K562 (cell line): ENCODE measurements around the gene ZNF785. TPM values are rescaled to one million over a fixed set of nuclear protein-coding genes. Genes with fewer than 3 reads are reported as not detected.
A peak's percentile ranks its signal among the peaks of the same experiment; 100 is the strongest.

Source experiments
- ATAC-seq: fragments of 200-7000 bp; cut with Tn5 transposase; 3 replicates; pipeline ENCODE4 v1.9.1; 2020; ENCODE audit warnings: moderate library complexity
- BruUV-seq: library from RNA; stranded (reverse); fragments of 400-500 nt; replicated peaks from 2 replicates; lab custom pipeline; 2021; lab: Mats Ljungman, UMichigan
- CTCF ChIA-PET: fragments of 300-600 bp; formaldehyde crosslinking; extraction: SDS; loops from one replicate; lab custom pipeline; 2021; ENCODE audit warnings: low intra/inter-chr PET ratio; lab: Yijun Ruan, JAX
- POLR2A ChIA-PET: fragments of 300-600, 350-650 bp; sonication (Branson Sonifier 250); formaldehyde crosslinking; extraction: SDS; loops from one replicate; lab custom pipeline; 2021; ENCODE audit warnings: antibody characterized with exemption, inconsistent platforms; lab: Yijun Ruan, JAX
- DNase-seq, 4 experiments: peaks; one replicate each; pipeline versions ENCODE4 v3.0.0 to v3.0.0-alpha.2; 2011 to 2018; ENCODE audit warnings: low spot score in 3 of 4, mixed read lengths in 3 of 4; ENCODE audit errors: extremely low read depth in 1 of 4
- FAIRE-seq: peaks from 2 replicates; lab custom pipeline; 2011; peaks lifted over from hg19 to GRCh38; lab: Jason Lieb, UNC
- H2AFZ ChIP-seq: 2 replicates; pipeline ENCODE4 v1.6.0; 2011; ENCODE audit warnings: low read depth, low read length, control low read depth, inconsistent platforms
- H3K27ac ChIP-seq: fragments of 200-600 bp; 3 replicates; pipeline ENCODE4 v1.8.0; 2011; ENCODE audit warnings: low read depth, mild to moderate bottlenecking, control low read depth, inconsistent platforms, low read length, moderate library complexity, mixed read lengths; ENCODE audit errors: extremely low read depth
- H3K27me3 ChIP-seq, 2 experiments: fragments of 300-600 bp in 1 of 2; 2 replicates in 1 of 2; 3 replicates in 1 of 2; pipeline versions ENCODE4 v1.6.0 to v1.8.0; 2011; ENCODE audit warnings: inconsistent platforms in 2 of 2, low read length in 2 of 2, mild to moderate bottlenecking in 1 of 2, mixed read lengths in 1 of 2, moderate library complexity in 1 of 2; ENCODE audit not compliant: control insufficient read depth in 2 of 2, insufficient read depth in 2 of 2
- H3K36me3 ChIP-seq: fragments of 300-600 bp; 3 replicates; pipeline ENCODE4 v1.8.0; 2011; ENCODE audit warnings: mild to moderate bottlenecking, low read length, inconsistent platforms; ENCODE audit not compliant: control insufficient read depth, insufficient read depth
- H3K4me1 ChIP-seq, 2 experiments: fragments of 200-600 bp in 1 of 2; replicated peaks in 1 of 2; 2 replicates in 1 of 2; 3 replicates in 1 of 2; pipeline versions ENCODE4 v1.5.1 to v1.8.0; 2011; ENCODE audit warnings: inconsistent platforms in 2 of 2, low read length in 2 of 2, mild to moderate bottlenecking in 1 of 2, mixed read lengths in 1 of 2, moderate library complexity in 1 of 2; ENCODE audit not compliant: control insufficient read depth in 2 of 2, insufficient read depth in 2 of 2
- H3K4me2 ChIP-seq: 2 replicates; pipeline ENCODE4 v1.6.1; 2011; ENCODE audit warnings: low read length, control low read depth, inconsistent platforms, mixed read lengths; ENCODE audit not compliant: insufficient read depth
- H3K4me3 ChIP-seq: fragments of 200-600 bp; sonication (generic), shearing (Covaris generic); 2 replicates; pipeline ENCODE4 v1.5.1; 2016; ENCODE audit warnings: control low read depth, inconsistent platforms
- H3K79me2 ChIP-seq: fragments of 200-600 bp; 3 replicates; pipeline ENCODE4 v1.8.0; 2011; ENCODE audit warnings: low read length, inconsistent platforms; ENCODE audit not compliant: control insufficient read depth, insufficient read depth
- H3K9ac ChIP-seq, 2 experiments: 2 replicates each; pipeline versions ENCODE4 v1.6.0 to v1.6.1; 2011; ENCODE audit warnings: low read depth in 2 of 2, low read length in 2 of 2, control low read depth in 1 of 2, inconsistent platforms in 1 of 2, mild to moderate bottlenecking in 1 of 2, mixed read lengths in 1 of 2; ENCODE audit not compliant: insufficient read depth in 1 of 2
- H3K9me1 ChIP-seq: one replicate; pipeline ENCODE4 v1.6.0; 2011; ENCODE audit warnings: inconsistent platforms, mild to moderate bottlenecking, low read length, moderate library complexity; ENCODE audit not compliant: control insufficient read depth, insufficient read depth
- H3K9me3 ChIP-seq: replicated peaks from 2 replicates; pipeline ENCODE4 v1.5.1; 2011; ENCODE audit warnings: low read depth, low read length, inconsistent platforms; ENCODE audit not compliant: control insufficient read depth, insufficient read depth
- H4K20me1 ChIP-seq: replicated peaks from 2 replicates; pipeline ENCODE4 v1.6.1; 2011; ENCODE audit warnings: low read length, inconsistent platforms, mixed read lengths; ENCODE audit not compliant: control insufficient read depth, insufficient read depth
- RBM25 ChIP-seq: fragments of 200-400 bp; formaldehyde crosslinking; IDR thresholded peaks from 2 replicates; pipeline ENCODE4 v1.6.1; 2018; ENCODE audit warnings: low read length, low read depth, moderate library complexity; ENCODE audit not compliant: severe bottlenecking
- ZNF121 ChIP-seq: sonication (generic); formaldehyde crosslinking; conservative IDR thresholded peaks from 2 replicates; pipeline ENCODE4 v1.8.0; 2022; ENCODE audit warnings: missing genetic modification reagents
- ZNF347 ChIP-seq: fragments of 450-650 bp; formaldehyde crosslinking; IDR thresholded peaks from 2 replicates; pipeline ENCODE4 v1.4.0; 2020; ENCODE audit warnings: low read depth, mild to moderate bottlenecking, moderate library complexity
- ZNF695 ChIP-seq: fragments of 450-650 bp; formaldehyde crosslinking; IDR thresholded peaks from 2 replicates; pipeline ENCODE4 v1.4.0; 2020; ENCODE audit warnings: mild to moderate bottlenecking, moderate library complexity
- WGBS: fragments of 100-300 bp; shearing (Covaris generic); methylation state at CpG from one replicate; pipeline ENCODE4 v1.1.6; 2016; ENCODE audit warnings: low coverage, mixed read lengths; ENCODE audit not compliant: insufficient coverage; ENCODE audit errors: missing lambda C conversion rate; 5-methylcytosine and 5-hydroxymethylcytosine counted together
- in situ Hi-C: fragments of 300-500 bp; cut with MboI; formaldehyde crosslinking; loops from 4 replicates; pipeline ENCODE4 v1.15.0; 2018; ENCODE audit warnings: inconsistent platforms, mixed read lengths
- intact Hi-C: fragments of 100-400 bp; cut with micrococcal nuclease; formaldehyde crosslinking; loops from 2 replicates; pipeline ENCODE4 v1.14.2; 2022
- polyA plus RNA-seq, 8 experiments: library from polyadenylated mRNA; depleted of rRNA in 4 of 8; stranded (reverse) in 5 of 8; unstranded in 3 of 8; fragments of >200 nt; fragmentation: Nextera tagmentation in 2 of 8; fragmentation: Illumina TruSeq in 1 of 8; extraction: Ambion mirVana in 2 of 8; extraction: Trizol in 1 of 8; gene quantifications; 2 replicates each; pipeline versions ENCODE4 v1.2.1 to v1.2.3, GENCODE V29; 2011 to 2014; ENCODE audit warnings: inconsistent platforms in 1 of 8, missing spikeins in 1 of 8
- total RNA-seq, 7 experiments: library from RNA; depleted of rRNA in 6 of 7; stranded (reverse); fragments of >200 nt in 6 of 7; fragmentation: Illumina TruSeq in 2 of 7; extraction: Trizol in 2 of 7; gene quantifications; 2 replicates each; pipeline versions ENCODE4 v1.2.1 to v1.2.3, GENCODE V29; 2011 to 2021; ENCODE audit warnings: low replicate concordance in 1 of 7
- TF ChIP-seq, protein P1 (sequence below): IDR thresholded peaks from 2 replicates; pipeline ENCODE4 v1.6.1; 2011; ENCODE audit warnings: borderline replicate concordance, low read depth, mild to moderate bottlenecking, moderate library complexity, low read length; ENCODE audit not compliant: insufficient read depth, poor library complexity, severe bottlenecking

ZNF785 gene
- total and polyA plus RNA-seq, 9 of the 15 experiments (the other 6 are each of a cell fraction or from before 2014, with no cell fraction given), result 0.64 to 11.0 (median 6.4) TPM

- Histone ChIP-seq H3K27me3 (no peaks in the 10 kb centered on the region), H3K9ac (no peak overlapping the region), H3K9me1 (no peaks in the 10 kb centered on the region), H3K79me2 (peaks cover 43% of the 10 kb centered on the region), H3K4me1 (peaks cover 13 to 29% of the 10 kb centered on the region in 2 experiments; a peak in 4 of 5 replicates), H3K4me3 (no peak overlapping the region), H3K9me3 (no peaks in the 10 kb centered on the region), H3K4me2 (no peak overlapping the region), H2AFZ (no peak overlapping the region), H4K20me1 (no peaks in the 10 kb centered on the region), H3K36me3 (peaks cover 19% of the 10 kb centered on the region), H3K27ac (no peak overlapping the region)
- intact Hi-C loops (no loop called here), in situ Hi-C loops (no loop called here)
- TF ChIP-seq ZNF695 (CRISPR knock-in tag), result no peak
- no peak for TF ChIP-seq ZNF347 (CRISPR knock-in tag)
- TF ChIP-seq, protein P1, sequence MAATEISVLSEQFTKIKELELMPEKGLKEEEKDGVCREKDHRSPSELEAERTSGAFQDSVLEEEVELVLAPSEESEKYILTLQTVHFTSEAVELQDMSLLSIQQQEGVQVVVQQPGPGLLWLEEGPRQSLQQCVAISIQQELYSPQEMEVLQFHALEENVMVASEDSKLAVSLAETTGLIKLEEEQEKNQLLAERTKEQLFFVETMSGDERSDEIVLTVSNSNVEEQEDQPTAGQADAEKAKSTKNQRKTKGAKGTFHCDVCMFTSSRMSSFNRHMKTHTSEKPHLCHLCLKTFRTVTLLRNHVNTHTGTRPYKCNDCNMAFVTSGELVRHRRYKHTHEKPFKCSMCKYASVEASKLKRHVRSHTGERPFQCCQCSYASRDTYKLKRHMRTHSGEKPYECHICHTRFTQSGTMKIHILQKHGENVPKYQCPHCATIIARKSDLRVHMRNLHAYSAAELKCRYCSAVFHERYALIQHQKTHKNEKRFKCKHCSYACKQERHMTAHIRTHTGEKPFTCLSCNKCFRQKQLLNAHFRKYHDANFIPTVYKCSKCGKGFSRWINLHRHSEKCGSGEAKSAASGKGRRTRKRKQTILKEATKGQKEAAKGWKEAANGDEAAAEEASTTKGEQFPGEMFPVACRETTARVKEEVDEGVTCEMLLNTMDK, result no peak
- peak; percentile 62 for TF ChIP-seq RBM25
- peak; percentile 98 for TF ChIP-seq ZNF121 (CRISPR knock-in tag)
- ChIA-PET CTCF (interaction anchor here (0.6 kb wide), 1 partner anchor 100 kb away, joined by 4 read pairs; no protein-coding TSS in a partner anchor), POLR2A (interaction anchor here (0.6 to 2.0 kb wide), 2 partner anchors 10 to 105 kb away, joined by 3 to 9 read pairs; no protein-coding TSS in a partner anchor)
- FAIRE-seq (no peak), DNase-seq (no peak), ATAC-seq (no peak)
- 68% methylated on average over 2 of the region's 2 CpGs for WGBS
- no TSS peak for BruUV-seq
These were observed 3.2 kb upstream of the ZNF785 start for GRCh38 chr16:30588651-30589050.
